ENCODE measurements around the gene SNRPD1. TPM values are rescaled to one million over a fixed set of nuclear protein-coding genes. Genes with fewer than 3 reads are reported as not detected.
"Not testable (repeated sequence)": the region's sequence is repeated elsewhere in the genome, so short reads cannot be mapped to it uniquely, and the experiment has no call there.

Gene SNRPD1
- total RNA-seq, 1 donor from 2014 or later, result 29.0 TPM

GRCh38 chr18:21638822-21639221 is 26.7 kb downstream of the SNRPD1 start:
- DNase-seq, result no peak

DNA sequence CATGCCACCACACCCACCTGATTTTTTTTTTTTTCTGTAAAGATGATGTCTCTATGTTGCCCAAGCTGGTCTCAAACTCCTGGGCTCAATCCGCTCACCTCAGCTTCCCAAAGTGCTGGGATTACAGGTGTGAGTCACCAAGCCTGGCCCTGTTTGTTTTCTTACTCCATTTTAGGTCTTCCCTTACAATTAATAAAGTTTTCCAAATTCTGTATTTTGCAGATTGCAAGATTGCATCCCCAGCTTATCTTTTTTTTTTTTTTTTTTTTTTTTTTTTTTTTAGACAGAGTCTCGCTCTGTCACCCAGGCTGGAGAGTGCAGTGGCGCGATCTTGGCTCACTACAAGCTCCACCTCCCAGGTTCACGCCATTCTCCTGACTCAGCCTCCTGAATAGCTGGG is 28.3 kb downstream of the SNRPD1 start:
- not testable (repeated sequence) for DNase-seq

DNA sequence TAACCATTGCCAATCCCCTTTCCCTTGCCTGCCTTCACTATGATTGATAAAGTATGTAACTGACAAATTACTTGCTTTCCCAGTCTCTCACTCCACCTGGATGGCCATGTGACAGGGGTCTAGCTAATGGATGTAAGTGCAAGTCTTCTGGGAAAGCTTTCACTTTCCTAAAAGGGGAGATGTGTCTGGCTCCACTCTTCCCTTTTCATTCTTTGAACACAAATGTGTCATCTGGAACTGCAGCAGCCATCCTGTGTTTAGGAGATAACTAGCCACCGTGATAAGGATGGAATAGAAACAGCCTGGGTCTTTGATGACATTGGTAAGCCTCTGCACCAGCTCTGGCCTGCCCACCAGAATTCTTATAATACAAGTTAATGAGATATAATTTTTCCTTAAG is 38.2 kb downstream of the SNRPD1 start:
- DNase-seq, result no peak

GRCh38 chr18:21652073-21652472 is 40.0 kb downstream of the SNRPD1 start:
- DNase-seq, result no peak

- no peak for DNase-seq
Observed at GRCh38 chr18:21653361-21653760, 41.2 kb downstream of the SNRPD1 start.

DNA sequence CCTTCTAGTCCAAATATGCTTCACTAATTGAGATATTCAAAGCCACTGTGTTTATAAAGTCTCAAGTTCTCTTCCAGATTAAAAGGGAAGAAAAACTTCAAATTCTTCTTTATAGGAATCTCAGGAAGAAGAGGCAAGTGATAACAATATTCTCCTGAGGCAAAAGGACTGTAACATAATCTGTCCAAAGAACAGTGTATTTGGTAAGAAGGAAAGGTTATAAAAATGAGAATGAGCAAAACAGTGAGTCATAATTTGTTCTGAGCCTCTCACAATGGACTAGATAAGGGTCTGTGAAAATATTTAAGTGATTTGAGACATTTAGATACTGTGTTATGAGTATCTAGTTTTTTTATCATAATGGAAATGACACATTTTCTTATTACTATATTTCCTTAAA is 44.3 kb downstream of the SNRPD1 start:
- DNase-seq, result no peak

GRCh38 chr18:21660078-21660477 is 48.0 kb downstream of the SNRPD1 start:
- no peak for DNase-seq

DNA sequence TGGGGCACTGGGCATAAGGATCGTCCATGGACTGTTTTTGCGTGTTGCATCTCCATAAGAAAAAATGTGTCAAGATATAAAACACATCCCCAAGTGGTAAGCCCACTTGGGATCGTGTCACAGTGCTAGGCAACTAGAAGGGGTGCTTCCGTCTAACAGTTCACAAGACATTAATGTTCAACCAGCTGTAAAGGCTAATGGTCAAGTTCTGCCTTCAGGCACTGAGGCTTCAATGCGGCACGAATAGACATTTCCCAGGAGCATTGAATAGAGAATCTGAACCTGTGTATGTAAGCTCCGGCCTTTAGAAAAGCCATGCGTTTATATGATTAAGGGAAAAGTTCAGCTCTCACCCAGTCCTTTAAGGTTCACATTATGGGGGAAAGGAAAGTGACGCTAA is 50.5 kb downstream of the SNRPD1 start:
- no peak for DNase-seq

GRCh38 chr18:21663578-21663977 is 51.5 kb downstream of the SNRPD1 start:
- DNase-seq, result no peak

DNA sequence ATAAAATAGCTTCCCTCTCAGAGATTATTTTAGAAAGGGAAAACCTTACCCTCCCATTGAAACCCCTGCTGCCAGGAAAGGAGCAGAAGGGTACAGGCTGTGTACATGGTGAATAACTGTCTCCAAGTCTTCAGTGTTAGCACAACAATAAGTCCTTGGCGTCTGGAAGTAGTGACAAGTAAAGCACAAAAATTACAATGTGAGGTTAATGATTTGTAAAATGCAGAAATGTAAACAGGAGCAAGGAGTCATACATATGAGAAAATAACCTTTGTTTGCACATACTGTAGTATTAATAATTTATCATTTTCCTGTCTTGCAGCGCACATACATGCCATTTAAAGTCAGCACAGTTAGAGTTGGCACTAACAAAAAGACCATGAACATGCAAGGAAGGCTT is 52.0 kb downstream of the SNRPD1 start:
- no peak for DNase-seq

DNA sequence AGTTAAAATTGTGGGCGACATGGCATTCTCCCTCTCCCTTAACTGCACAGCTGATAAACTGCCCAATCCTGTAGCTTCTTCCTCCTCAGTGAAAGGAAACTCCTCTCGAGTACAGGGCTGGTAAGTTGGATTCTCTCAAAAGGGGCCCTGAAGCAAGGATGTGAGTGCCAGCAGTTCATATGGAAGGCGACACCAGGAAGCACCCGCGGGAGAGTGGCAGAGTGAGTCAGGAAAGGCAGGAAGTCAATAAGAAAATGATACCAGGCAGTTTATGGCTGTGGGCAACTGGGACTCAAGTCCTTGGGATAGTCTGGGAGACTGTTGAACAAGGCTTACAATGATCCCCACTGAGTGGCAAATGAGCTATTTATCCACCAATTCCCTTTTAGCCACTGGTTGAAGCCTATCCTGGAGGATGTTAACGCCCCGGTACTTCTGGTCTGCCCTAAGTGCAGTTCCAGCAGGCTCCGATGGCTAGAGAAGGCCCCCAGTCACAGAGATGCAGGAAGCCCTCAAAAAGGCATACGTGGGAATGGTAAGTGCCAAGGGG is 57.7 kb downstream of the SNRPD1 start:
- no peak for DNase-seq

DNA sequence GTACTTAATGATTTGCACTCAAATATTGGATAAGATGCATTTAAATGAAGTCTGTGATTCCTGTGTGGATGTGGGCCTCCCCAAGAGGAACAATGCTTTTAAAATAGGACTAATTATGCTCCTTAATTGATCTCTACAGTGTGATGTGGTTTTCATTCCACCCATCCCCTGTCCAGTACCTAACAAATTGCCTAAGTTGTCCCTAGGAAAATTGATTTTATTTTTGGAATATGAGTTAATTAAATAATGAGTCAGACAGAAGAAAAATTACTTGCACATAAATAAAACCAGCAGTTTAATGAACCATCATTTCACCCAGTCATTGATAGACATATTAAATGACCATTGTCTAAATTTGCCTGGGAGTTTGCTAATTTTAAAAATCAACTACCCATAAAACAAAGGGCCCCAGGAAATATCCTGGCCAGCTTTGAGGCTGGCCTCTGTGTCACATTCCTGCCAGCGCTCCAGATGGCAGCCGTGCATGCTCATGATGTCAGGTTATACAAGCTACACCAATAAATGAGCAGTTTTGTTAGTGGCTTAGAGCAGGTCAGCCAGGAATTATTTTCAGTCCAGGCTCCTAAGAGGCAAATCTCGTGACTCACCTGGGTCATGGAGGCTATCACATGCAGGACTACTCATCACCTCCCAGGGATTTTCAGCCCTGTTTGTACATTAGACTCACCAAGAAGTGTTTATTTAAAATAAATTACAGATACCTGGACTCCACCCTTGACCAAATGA is 60.6 kb downstream of the SNRPD1 start:
- DNase-seq, result no peak

DNA sequence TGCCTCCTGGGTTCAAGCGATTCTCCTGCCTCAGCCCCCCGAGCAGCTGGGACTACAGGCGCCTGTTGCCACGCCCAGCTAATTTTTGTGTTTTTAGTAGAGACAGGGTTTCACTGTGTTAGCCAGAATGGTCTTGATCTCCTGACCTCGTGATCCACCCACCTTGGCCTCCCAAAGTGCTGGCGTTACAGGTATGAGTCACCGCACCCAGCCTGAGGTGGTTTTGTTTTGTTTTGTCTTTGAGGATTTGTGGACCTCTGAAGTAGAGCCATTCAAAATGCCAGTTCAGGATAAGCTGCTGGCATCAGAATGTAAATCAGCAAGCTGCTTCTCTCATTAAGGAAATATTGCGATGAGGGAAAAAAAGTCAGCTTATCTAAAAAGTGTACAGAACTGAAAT is 63.2 kb downstream of the SNRPD1 start:
- not testable (repeated sequence) for DNase-seq

- no peak for DNase-seq
Observed at GRCh38 chr18:21678859-21679258, 66.7 kb downstream of the SNRPD1 start.

- DNase-seq, result no peak
Observed at GRCh38 chr18:21680161-21680560, 68.0 kb downstream of the SNRPD1 start.

DNA sequence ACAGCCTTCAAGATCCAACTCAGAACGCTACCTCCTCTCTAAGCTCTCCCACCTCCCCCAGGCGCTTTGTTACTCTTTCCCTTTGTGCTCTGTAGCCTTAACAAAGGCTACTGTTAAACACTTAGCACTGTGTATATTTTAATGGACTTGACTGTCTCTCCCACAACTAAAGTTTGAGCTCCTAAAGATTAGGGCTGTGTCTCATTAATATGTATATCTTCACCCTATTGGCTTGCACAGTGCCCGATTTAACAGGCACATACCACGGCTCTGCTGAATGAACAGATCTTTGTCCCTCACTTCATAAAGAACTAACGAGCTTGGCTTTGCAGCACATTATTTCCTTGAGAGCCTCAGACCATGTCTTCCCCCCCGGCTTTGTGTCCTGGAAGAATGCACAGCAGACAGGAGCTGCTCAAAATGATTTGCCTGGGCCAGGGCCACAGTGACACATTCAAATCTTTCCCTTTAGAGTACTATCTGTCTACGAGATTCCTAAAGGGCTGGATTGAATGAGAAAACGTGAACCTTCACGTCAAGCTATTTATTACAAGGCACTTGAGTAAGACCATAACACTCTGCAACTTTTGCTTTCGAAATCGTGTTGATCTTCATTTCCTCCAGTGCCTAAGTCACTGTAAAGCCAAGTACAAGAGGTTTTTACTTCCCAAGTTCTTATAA is 70.4 kb downstream of the SNRPD1 start:
- DNase-seq, result no peak

Small RNA genes lying within 50 kb of the gene (small RNA-seq; reads per million reads assigned to genes)
- gene MIR320C1, result not detected

Other genes starting within 250 kb of the SNRPD1 start
- 42.6 TPM for gene ESCO1, start 11.6 kb upstream of the SNRPD1 start, total RNA-seq
- gene ABHD3, start 92.5 kb downstream of the SNRPD1 start, total RNA-seq, result 13.4 TPM
- gene MIB1, start 128.5 kb downstream of the SNRPD1 start, total RNA-seq, result 99.2 TPM

Data from occipital lobe (tissue), 3 donors.